Stimulated activated CD8-positive, alpha-beta memory T cell treated with anti-CD3 and anti-CD28 coated beads, Interleukin-4, amount 100 ng/mL, for 1 hour (primary cell): ENCODE results near the gene TNS3.

ENCODE experiments used
- DNase-seq, 2 donors: peaks; one replicate each; pipeline ENCODE4 v3.0.0-alpha.2; 2020; ENCODE audit warnings: low read depth in 2 of 2, low spot score in 1 of 2

The TNS3 gene

DNA sequence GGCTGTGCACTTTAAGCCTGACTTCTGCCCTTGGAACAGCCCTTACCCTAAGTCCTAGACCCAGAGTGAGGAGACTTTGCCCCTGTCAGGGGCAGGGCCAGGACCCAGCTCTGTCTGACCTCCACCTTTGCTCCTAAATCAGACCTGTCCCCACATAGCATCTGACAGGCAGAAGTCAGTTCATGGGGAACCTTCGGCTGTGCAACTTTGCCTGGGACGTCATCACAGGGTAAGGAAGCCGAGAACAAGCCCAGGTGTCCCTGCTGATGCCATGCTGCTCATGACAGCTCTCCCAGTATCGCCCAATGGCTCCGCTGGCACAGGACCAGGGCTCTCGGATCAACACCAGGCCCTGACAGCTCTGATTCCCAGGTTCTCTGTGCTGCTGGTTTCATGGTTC lies 55.4 kb downstream of the TNS3 start:
- DNase-seq: no peak

DNA sequence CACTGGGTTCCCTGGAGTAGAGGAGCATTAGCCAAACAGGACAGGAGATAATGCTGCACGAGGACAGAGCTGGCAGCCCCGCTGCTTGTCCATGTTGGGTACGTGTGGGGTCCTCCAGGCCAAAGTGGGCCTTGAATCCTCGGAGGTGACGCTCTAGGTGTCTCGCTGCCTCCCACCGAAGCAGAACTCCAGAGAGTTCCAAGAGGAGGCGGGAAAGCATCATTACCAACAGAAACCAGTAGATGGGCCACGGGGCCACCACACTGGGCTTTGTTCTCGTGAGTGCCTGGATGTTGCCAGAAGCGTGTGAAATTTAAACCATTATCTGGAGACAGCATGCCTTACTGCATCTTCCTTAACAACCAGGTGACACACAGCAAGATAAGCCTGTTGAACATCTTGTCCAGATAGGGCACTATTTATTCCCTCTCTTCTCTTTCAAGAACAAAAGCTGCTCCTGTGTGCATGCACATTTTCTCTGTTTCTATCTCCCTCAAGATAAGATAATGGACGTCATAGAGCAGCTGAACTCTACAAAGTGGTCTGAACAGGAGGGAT lies 56.8 kb downstream of the TNS3 start:
- DNase-seq: no peak

DNA sequence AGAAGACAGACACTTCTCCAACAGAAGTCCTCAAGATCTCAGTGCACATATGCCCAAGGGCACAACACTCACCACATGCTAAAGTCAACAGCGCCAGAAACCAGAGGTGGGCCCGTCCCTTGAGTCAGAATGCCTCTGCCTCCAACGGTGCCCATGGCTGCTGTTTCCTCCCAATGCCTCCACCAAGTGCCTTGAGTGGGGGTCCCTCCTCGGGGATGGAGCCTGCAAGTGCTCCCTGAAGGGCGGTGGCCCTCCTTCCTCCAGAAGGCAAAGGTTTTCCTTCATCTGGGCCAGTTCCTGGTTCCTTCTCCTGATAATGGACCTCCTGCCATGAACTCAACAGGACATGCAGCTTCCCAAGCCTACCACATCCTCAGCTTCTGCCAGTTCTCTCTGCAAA lies 58.5 kb downstream of the TNS3 start:
- DNase-seq: no peak

DNA sequence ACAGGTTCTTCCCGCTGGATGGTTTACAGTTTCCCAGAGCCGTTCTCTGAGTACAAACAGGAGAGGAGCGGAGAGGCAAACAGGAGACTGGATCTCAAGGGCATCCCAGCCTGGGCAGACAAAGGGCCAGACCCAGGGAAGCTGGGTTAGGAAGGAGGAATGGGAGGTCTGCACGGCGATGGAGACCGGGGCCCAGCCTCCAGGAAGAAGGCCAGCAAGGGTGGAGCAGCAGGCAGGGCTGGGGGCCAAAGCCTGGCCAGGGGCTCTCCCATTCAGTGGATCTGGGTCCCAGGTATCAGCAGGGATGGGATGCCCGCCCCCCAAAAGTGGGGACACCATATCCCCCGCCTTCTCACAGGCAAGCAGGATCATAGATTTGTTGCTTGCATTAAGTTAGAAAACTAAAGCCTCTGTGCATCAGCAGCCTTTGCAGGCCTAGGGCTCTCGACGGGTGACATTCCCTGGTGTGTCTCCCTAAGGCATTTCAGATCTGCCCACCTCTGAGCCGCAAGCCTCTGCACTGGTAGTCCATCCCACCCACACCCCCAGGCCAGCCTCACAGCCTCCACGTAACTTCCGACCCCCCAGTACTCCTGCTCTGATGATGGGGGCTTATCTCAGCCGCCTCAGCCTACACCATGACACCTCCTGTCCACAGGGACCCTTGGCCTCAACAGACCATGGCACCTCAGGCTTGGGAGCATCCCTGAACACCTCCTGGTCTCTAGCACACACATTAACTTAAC lies 59.9 kb downstream of the TNS3 start:
- DNase-seq: no peak

DNA sequence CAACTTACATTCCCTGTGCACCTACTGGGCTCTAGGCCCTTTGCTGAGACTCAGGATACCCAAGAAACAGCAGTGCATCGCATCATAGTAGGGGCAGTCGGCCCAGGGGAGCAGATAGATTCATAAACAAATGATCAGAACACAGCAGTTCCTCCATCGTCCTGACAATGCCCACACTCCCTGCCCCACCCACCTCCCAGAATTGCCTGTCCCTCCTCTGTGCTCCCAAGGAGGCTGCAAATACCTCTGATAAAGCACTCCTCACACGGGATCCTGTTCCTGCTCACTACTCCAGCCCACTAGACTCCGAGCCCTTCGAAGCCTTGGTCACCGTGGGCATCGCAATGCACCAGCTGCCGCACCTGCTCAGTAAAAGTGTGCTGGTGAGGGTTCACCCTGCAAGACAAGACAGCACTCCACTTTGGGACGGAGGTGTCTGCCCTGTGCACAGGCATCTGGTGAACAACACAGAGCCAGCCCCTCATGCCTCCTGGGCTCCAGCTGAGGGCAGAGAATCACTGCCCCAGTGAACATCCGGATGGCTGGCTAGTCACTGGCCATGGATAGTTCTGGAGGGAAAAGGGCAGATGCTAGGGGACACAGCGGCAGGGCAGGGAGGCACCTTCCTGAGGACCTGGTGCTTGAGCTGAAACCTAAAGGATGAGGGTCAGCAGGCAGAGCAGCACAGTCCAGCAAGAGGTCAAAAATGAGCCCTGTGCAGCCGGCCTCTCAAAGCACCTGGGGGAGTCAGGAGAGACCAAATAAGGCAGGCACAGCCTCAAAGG lies 60.7 kb downstream of the TNS3 start:
- DNase-seq: no peak

DNA sequence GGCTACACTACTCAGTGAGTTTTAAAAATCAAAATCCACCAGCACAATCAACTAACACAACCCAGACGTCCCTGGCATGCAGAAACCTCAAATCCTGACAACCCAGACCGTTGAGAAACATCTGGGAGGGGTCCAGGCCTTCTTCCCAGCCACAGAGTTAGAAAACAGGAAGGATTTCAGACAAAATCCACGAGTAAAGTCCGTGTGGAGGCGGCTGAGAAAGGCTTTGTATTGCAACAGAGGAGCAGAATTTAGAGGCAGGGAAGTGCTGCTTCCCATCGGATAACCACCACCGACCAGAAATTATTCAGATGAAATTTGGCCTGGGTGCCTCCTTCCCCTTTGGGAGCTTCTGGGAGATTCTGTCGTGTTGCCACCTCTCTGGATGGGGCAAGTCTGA lies 61.5 kb downstream of the TNS3 start:
- no peak for DNase-seq

DNA sequence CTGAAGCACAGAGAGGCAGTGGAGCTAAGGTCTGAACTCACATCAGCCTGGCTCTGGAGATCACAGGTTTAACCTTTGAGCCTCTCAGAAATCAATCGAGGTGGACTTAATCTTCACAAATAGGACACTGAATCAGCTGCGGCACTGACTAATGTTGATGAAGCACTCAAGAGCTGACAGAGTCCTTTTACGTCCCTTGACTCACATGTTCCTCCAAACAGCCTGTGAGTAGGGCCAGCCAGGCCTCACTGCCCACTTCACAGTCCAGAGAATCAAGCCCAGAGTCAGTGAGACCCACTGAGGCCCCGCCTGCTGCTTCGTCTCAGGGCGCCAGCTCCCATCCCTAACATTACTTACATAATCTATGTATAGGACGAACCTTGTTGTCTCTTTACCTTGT lies 63.1 kb downstream of the TNS3 start:
- no peak for DNase-seq

DNA sequence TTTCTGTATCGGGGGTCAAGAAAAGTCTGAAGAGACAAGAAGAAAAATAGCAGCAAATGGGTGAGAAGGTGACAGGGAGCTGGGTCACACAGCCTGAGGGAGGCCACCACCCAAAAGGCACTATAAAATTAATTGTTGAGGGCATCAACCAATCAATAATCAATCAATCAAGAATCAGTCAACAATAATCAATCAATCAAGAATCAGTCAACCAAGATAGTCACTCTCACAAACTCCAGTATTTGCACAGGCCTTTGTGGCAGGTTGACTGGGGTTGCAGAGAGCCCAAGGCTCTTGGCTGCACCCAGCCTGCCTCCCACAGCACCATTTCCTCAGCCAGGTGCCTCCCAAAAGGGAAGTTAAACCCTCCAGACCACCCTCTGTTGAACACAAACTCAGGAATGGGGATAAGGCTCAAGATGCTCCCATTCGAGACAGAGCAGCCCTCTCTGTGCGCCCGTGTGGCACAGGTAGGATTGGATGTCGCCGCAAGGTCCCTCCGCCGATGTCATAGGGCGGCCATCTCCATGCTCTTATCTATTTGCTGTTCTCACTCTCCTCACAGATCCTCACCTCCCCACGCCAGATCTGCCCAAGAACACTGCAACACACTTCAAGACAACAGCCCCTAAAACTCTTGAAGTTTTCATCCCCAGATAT lies 64.0 kb downstream of the TNS3 start:
- no peak for DNase-seq

DNA sequence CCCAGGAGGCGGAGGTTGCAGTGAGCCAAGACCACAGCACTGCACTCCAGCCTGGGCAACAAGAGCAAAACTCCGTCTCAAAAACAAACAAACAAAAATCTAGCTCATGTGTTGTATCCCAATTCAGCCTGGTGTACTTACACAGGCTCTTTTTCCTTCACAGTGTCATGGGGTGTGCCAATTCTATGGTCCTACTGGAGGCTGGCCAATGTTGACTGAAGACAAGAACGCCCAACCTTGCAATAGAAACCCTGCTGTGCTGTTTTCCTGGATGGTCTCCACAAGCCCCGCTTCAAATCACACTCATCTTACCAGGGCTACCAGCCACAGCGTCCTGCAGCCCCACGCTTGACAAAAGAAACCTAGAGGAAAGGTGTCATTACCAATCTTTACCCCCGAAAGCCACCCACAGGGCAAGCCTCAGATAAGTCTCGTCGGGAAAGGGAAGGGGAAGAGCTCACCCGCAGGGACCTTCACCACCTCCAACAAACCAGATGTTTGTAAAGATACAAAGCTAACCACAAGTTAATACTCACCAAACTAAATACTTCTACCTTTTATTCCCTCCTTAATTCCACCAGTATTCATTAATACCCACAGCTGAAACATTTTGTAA lies 64.8 kb downstream of the TNS3 start:
- no peak for DNase-seq

DNA sequence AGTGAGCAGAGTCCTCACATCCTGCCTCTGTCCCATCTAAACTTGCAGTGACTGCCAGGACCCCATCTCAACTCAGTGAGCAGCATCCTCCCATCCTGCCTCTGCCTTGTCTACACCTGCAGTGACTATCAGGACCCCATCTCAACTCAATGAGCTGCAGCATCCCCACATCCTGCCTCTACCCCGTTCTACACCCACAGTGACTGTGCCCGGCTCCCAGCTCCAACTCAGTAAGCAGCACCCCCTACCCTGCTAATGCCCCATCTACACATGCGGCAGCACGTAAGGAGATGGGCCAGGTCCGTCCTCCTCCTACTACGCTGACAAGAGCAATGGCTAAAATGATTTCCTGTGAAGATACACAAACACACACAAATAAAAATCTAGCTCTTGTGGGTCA lies 65.5 kb downstream of the TNS3 start:
- no peak for DNase-seq

DNA sequence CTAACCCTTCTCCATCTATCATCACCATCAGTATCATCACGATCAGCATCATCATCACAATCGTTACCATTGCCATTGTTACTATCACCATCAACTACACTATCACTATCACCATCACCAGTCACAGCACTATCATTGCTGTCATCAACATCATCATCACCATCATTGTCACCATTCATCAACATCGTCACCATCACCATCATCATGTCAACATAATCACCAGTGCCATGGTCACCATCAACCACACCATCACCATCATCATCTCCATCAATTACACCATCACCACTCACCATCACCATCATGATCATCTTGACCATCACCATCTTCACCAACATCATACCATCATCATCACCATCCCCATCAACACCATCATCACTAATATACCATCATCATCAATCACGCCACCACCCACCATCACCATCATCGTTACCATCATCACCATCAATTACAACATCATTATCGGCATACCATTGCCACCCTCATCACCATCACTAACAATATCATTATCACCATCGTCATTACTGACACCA lies 66.5 kb downstream of the TNS3 start:
- no peak for DNase-seq

DNA sequence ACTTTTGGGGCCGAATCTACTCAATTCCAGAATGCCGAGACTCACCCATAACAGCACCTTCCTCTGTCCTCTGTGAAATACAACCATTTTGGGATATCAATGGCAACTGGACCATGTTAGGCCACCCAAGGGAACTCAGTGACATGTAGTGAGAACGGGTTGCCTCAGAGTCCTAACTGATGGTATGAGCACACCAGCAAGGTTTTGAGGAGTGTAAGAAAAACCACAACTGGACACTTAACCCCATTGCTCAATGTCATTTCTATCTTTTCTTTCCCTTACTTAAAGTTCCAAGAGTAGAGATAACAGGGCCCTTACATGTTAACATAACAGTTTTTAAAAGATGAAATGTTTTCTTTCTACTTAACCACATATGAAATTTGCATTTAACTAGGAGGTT lies 67.1 kb downstream of the TNS3 start:
- no peak for DNase-seq

DNA sequence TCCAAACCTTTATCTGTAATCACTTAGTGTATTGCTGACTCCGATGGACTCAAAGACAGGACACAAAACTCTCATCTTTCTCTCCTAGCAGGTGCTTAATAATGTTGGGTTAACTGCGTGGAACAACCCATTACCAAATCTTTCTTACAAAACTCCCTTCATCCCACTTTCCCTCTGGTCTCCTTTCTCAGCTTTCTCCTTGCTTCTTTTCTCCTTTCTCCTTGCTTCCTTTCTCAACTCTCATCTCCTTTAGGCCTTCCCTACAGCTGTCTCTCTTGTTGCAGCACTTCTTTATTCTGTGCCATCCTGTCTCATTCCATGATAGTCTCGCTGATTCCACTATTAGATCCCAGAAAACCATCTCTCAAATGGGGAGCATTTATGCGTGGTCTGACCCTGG lies 67.5 kb downstream of the TNS3 start:
- no peak for DNase-seq

DNA sequence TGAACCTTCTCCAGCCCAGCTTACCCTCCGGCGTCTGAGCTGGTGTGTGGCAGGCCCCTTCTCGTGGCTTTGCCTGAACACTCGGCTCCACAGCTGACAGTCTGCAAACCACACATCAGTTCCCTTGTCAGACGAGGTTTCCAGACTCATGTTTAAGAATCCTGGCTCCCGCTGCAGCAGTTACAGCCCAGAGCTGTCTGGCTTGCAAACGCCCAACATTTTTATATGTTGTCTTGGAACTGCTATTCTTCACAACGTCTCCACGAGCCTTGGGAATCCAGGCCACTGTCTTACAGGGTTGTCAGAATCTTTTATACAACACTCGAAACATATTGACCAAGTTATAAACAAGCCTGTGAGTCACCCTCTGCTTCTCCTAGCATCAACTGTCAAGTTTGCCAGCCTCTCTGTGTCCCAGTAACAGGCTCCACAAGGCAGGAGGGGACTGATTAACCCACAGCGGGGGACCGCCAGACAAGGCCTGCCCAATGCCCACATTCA lies 68.1 kb downstream of the TNS3 start:
- no peak for DNase-seq

DNA sequence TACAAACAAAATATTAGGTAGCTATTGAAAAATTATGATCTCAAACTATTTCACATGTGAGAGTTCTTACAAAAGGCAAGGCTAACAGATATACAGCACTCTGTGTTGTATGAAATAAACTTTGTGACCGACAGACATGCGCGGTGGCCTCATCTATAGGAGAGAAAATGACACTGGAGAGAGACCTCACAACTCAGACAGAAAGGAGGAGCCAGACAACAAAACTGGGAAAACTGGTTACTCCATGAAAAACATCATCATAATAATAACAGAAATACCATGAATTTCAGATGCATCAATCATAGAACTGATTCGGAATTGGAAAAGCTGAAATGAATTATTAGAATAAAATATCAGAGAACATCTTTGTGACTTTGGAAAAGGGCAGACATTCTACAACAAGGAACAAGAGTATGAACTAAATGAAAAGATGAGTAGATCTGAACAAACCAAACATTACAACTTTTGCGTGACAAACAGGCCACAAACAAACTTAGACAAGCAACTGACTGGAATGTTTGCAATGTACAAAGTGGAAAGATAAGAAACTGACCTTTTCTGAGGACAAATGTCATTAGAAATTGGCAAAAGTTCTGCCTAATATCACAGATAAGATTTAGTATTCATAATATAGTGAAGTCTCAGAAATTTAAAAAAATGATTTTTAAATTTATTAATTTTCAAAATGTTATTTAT lies 69.3 kb downstream of the TNS3 start:
- no peak for DNase-seq

DNA sequence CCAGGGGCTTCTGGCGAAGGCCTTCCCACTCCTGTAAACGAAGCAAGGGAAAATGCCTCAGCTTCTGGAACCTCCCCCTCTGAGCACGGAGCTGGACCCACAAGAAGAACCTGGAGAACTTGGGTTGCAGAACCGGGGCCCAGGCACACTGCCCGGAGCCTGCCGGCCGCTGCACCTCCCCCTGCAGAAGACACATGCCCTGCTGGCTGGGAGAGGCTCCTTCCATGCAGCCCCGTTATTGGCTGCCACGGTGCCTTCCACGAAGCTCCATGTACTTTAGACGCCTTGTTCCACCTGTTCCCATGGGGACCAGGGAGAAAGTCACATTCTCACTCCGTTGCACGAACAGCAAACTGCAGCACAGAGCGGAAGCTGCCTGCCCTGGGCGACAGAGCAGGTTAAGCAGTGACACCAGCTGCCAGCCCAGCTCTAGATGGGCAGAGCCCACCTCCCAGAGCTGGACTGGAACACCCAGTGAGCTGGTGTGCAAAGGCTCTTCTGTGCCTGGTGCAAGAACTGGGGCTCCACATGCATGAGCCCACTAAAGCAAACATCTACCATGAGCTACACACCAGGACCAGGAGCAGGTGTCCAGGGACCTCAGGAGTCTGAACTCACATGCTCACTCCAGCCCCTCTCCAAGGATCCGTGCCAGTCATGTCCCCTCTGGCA lies 70.1 kb downstream of the TNS3 start:
- no peak for DNase-seq

DNA sequence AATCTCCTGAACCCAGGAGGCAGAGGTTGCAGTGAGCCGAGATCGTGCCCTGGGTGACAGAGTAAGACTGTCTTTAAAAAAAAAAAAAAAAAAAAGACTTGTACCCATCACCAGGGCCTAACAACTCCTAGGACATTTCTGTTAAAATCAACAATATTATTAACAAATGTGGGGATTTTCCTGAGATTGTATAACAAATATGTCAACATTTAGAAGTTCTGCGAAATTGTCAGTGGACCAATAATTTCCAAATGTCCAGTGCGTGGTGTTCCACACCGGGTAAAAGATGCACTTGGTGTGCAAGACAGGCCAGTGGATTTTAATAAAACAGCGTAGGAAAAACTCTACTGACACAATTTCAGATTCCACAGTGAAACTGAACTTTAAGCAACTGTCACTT lies 71.1 kb downstream of the TNS3 start:
- no peak for DNase-seq

DNA sequence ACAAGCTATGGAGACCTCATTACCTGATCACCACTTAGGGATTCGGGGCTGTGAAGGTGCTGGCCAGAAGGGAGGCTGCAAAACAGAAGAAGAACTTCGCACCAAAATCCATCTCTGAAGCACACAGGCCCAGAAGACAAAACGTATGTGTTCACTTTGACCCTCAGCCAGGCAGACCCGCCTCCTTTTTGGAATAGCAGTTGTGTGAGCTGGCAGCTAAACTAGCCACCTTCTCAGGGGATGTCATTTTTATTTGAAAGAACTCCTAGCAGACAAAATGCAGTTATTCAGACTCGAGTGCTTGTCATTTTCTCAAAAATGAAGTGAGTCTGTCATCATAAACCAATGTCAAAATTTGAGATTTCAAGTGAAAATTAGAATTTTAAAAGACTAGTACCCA lies 71.7 kb downstream of the TNS3 start:
- no peak for DNase-seq

DNA sequence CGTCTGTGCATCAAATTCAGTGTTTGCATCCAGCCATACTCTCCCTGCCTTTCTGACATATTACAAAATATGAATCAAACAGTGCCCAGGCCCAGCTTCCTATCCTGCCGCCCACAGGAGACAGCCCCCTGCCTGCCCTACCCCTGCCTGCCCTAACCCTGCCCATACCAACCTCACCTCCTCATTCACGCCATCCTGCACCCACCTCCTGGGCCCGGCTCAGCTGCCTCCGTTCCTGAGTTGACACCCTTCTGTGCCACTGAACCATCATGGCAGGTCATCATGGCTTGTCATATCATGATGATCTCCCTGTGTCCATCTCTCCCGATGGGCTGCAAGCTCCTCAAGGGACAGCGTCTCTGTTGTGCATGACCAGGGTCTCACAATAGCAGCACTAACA lies 72.3 kb downstream of the TNS3 start:
- no peak for DNase-seq
